Testis (tissue), 2 donors: Measurements from ENCODE around the gene PCDHA3.

Source experiments
- CTCF ChIP-seq, 3 experiments: fragments of 450-650 bp in 2 of 3; fragments of 200-600 bp in 1 of 3; sonication (generic) in 1 of 3; IDR thresholded peaks; one replicate each; pipeline ENCODE4 v1.5.1; 2016 to 2019; ENCODE audit warnings: antibody characterized with exemption in 3 of 3, mild to moderate bottlenecking in 2 of 3, moderate library complexity in 1 of 3
- POLR2A ChIP-seq: fragments of 450-650 bp; IDR thresholded peaks from one replicate; pipeline ENCODE4 v1.6.1; 2017; ENCODE audit warnings: antibody characterized with exemption, mild to moderate bottlenecking, moderate library complexity

GRCh38 chr5:140791089-140791488 lies 9.8 kb upstream of the PCDHA3 start:
- TF ChIP-seq CTCF (IDR thresholded peaks at IDR 0.05) (no peak), POLR2A (no peak)
